IMR-90 (cell line): ENCODE results near the gene CES3. TPM values are rescaled to one million over a fixed set of nuclear protein-coding genes. Genes with fewer than 3 reads are reported as not detected.

ENCODE experiments used
- ATAC-seq: fragments of 200-7000 bp; cut with Tn5 transposase; 2 replicates; pipeline ENCODE4 v1.9.1; 2020; ENCODE audit warnings: low read depth, mild to moderate bottlenecking, moderate library complexity
- BruUV-seq: library from RNA; stranded (reverse); fragments of 400-500 nt; replicated peaks from 2 replicates; lab custom pipeline; 2021; lab: Mats Ljungman, UMichigan
- CTCF ChIA-PET: fragments of 300-600 bp; formaldehyde crosslinking; extraction: SDS; loops from one replicate; lab custom pipeline; 2021; ENCODE audit warnings: antibody characterized with exemption; lab: Yijun Ruan, JAX
- POLR2A ChIA-PET: fragments of 300-600 bp; sonication (Branson Sonifier 250); formaldehyde crosslinking; loops from one replicate; lab custom pipeline; 2022; ENCODE audit warnings: antibody characterized with exemption; ENCODE audit not compliant: unreplicated experiment; lab: Charles Lee
- DNase-seq: peaks from one replicate; pipeline ENCODE4 v3.0.0; 2013
- H2AFZ ChIP-seq: replicated peaks from 2 replicates; pipeline ENCODE3; 2013; ENCODE audit warnings: low read length, mild to moderate bottlenecking; ENCODE audit not compliant: poor library complexity
- H2AK5ac ChIP-seq: 2 replicates; pipeline ENCODE4 v1.6.1; 2013; ENCODE audit warnings: low read depth, low read length, inconsistent platforms
- H2AK9ac ChIP-seq: replicated peaks from 2 replicates; pipeline ENCODE3; 2013; ENCODE audit warnings: mild to moderate bottlenecking, low read depth, low read length, moderate library complexity; ENCODE audit not compliant: poor library complexity
- H2BK120ac ChIP-seq: 2 replicates; pipeline ENCODE4 v1.6.1; 2013; ENCODE audit warnings: low read depth, low read length, inconsistent platforms
- H2BK15ac ChIP-seq: 3 replicates; pipeline ENCODE4 v1.6.1; 2013; ENCODE audit warnings: low read depth, low read length, inconsistent platforms
- H2BK20ac ChIP-seq: 2 replicates; pipeline ENCODE4 v1.6.1; 2013; ENCODE audit warnings: low read depth, mild to moderate bottlenecking, inconsistent platforms, low read length, moderate library complexity
- H2BK5ac ChIP-seq: 2 replicates; pipeline ENCODE4 v1.6.1; 2013; ENCODE audit warnings: mild to moderate bottlenecking, low read depth, low read length, inconsistent platforms; ENCODE audit not compliant: poor library complexity, severe bottlenecking
- H3K14ac ChIP-seq: replicated peaks from 2 replicates; pipeline ENCODE4 v1.6.1; 2013; ENCODE audit warnings: low read depth, low read length, inconsistent platforms
- H3K18ac ChIP-seq: 2 replicates; pipeline ENCODE4 v1.6.1; 2013; ENCODE audit warnings: low read depth, low read length, control low read depth
- H3K23ac ChIP-seq: 2 replicates; pipeline ENCODE4 v1.6.1; 2013; ENCODE audit warnings: low read depth, low read length, inconsistent platforms
- H3K27ac ChIP-seq: 2 replicates; pipeline ENCODE4 v1.5.1; 2013; ENCODE audit warnings: mild to moderate bottlenecking, control low read depth, low read length; ENCODE audit not compliant: insufficient read depth
- H3K27me3 ChIP-seq: 2 replicates; pipeline ENCODE4 v1.6.1; 2013; ENCODE audit warnings: low read length; ENCODE audit not compliant: control insufficient read depth, insufficient read depth
- H3K36me3 ChIP-seq: 2 replicates; pipeline ENCODE4 v1.6.1; 2013; ENCODE audit warnings: low read length, mixed read lengths; ENCODE audit not compliant: control insufficient read depth, insufficient read depth
- H3K4ac ChIP-seq: 2 replicates; pipeline ENCODE4 v1.6.1; 2013; ENCODE audit warnings: low read depth, low read length, inconsistent platforms
- H3K4me1 ChIP-seq: 2 replicates; pipeline ENCODE4 v1.6.1; 2013; ENCODE audit warnings: low read length, mixed read lengths; ENCODE audit not compliant: control insufficient read depth, insufficient read depth
- H3K4me2 ChIP-seq: 2 replicates; pipeline ENCODE4 v1.6.1; 2013; ENCODE audit warnings: low read depth, mild to moderate bottlenecking, control low read depth, low read length, moderate library complexity
- H3K4me3 ChIP-seq: 2 replicates; pipeline ENCODE4 v1.5.1; 2013; ENCODE audit warnings: low read depth, mild to moderate bottlenecking, control low read depth, low read length, moderate library complexity; ENCODE audit not compliant: insufficient read depth
- H3K56ac ChIP-seq: 2 replicates; pipeline ENCODE4 v1.6.1; 2013; ENCODE audit warnings: low read length, inconsistent platforms; ENCODE audit not compliant: insufficient read depth; ENCODE audit errors: extremely low read depth
- H3K79me1 ChIP-seq, 2 experiments: 2 replicates each; pipeline ENCODE4 v1.6.1; 2013; ENCODE audit warnings: low read length in 2 of 2, inconsistent platforms in 1 of 2, low read depth in 1 of 2
- H3K9ac ChIP-seq: 2 replicates; pipeline ENCODE4 v1.6.1; 2013; ENCODE audit warnings: low read depth, low read length, control low read depth
- H3K9me1 ChIP-seq: 2 replicates; pipeline ENCODE4 v1.6.1; 2013; ENCODE audit warnings: low read length, inconsistent platforms; ENCODE audit not compliant: insufficient read depth
- H3K9me3 ChIP-seq: 2 replicates; pipeline ENCODE4 v1.6.1; 2013; ENCODE audit warnings: low read length; ENCODE audit not compliant: control insufficient read depth, insufficient read depth
- H4K20me1 ChIP-seq: 2 replicates; pipeline ENCODE4 v1.6.1; 2013; ENCODE audit warnings: low read length, inconsistent platforms; ENCODE audit not compliant: insufficient read depth
- H4K5ac ChIP-seq: 2 replicates; pipeline ENCODE4 v1.6.1; 2013; ENCODE audit warnings: mild to moderate bottlenecking, low read depth, low read length, control low read depth
- H4K8ac ChIP-seq, 2 experiments: 2 replicates each; pipeline ENCODE4 v1.6.1; 2013; ENCODE audit warnings: low read depth in 2 of 2, low read length in 2 of 2, control low read depth in 1 of 2, inconsistent platforms in 1 of 2
- H4K91ac ChIP-seq: 2 replicates; pipeline ENCODE4 v1.6.1; 2013; ENCODE audit warnings: low read depth, low read length, inconsistent platforms; ENCODE audit not compliant: insufficient read depth
- BHLHE40 ChIP-seq: fragments of 150-350 bp; IDR thresholded peaks from 2 replicates; pipeline ENCODE4 v1.6.1; 2016; ENCODE audit warnings: mild to moderate bottlenecking, low read depth, low read length
- CEBPB ChIP-seq: IDR thresholded peaks from 2 replicates; pipeline ENCODE4 v1.6.1; 2012; ENCODE audit warnings: low read depth, low read length, improper control_type of control experiment
- CHD1 ChIP-seq: IDR thresholded peaks from 2 replicates; pipeline ENCODE4 v1.6.1; 2012; ENCODE audit warnings: low read depth, low read length, improper control_type of control experiment
- CTCF ChIP-seq: conservative IDR thresholded peaks from 2 replicates; pipeline ENCODE4 v1.5.1; 2012; ENCODE audit warnings: mild to moderate bottlenecking, low read depth, low read length, improper control_type of control experiment
- ELK1 ChIP-seq: fragments of 150-350 bp; IDR thresholded peaks from 2 replicates; pipeline ENCODE4 v1.6.1; 2016; ENCODE audit warnings: low read depth, mild to moderate bottlenecking, low read length, moderate library complexity, borderline replicate concordance
- FOS ChIP-seq: fragments of 150-350 bp; IDR thresholded peaks from 2 replicates; pipeline ENCODE4 v1.6.1; 2016; ENCODE audit warnings: low read depth, low read length
- MAZ ChIP-seq: IDR thresholded peaks from 2 replicates; pipeline ENCODE4 v1.6.1; 2012; ENCODE audit warnings: low read depth, mild to moderate bottlenecking, low read length, improper control_type of control experiment, moderate library complexity, borderline replicate concordance
- MXI1 ChIP-seq: IDR thresholded peaks from 2 replicates; pipeline ENCODE4 v1.6.1; 2012; ENCODE audit warnings: low read depth, mild to moderate bottlenecking, low read length, moderate library complexity, borderline replicate concordance
- NFE2L2 ChIP-seq: fragments of 150-350 bp; IDR thresholded peaks from 2 replicates; pipeline ENCODE4 v1.6.1; 2016; ENCODE audit warnings: low read depth, mild to moderate bottlenecking, low read length
- POLR2A ChIP-seq: IDR thresholded peaks from 2 replicates; pipeline ENCODE4 v1.6.1; 2012; ENCODE audit warnings: mild to moderate bottlenecking, low read depth, low read length
- RAD21 ChIP-seq: IDR thresholded peaks from 2 replicates; pipeline ENCODE4 v1.6.1; 2012; ENCODE audit warnings: low read length, improper control_type of control experiment
- RCOR1 ChIP-seq: IDR thresholded peaks from 2 replicates; pipeline ENCODE4 v1.6.1; 2012; ENCODE audit warnings: mild to moderate bottlenecking, low read length, improper control_type of control experiment; ENCODE audit not compliant: insufficient replicate concordance
- RFX5 ChIP-seq: IDR thresholded peaks from 2 replicates; pipeline ENCODE4 v1.8.0; 2012; ENCODE audit warnings: low read depth, mild to moderate bottlenecking, low read length, moderate library complexity
- SMC3 ChIP-seq: fragments of 150-350 bp; IDR thresholded peaks from 2 replicates; pipeline ENCODE4 v1.6.1; 2016; ENCODE audit warnings: low read depth, mild to moderate bottlenecking, antibody characterized with exemption, low read length, moderate library complexity
- USF2 ChIP-seq: fragments of 150-350 bp; IDR thresholded peaks from 2 replicates; pipeline ENCODE4 v1.6.1; 2017; ENCODE audit warnings: mild to moderate bottlenecking, antibody characterized with exemption, low read length, low read depth
- WGBS, 2 experiments: methylation state at CpG; one replicate each; pipeline versions ENCODE4 v1.1.5 to v1.1.7; 2013; ENCODE audit warnings: missing lambda C conversion rate in 2 of 2; ENCODE audit not compliant: insufficient read length in 1 of 2; ENCODE audit errors: extremely low coverage in 2 of 2; 5-methylcytosine and 5-hydroxymethylcytosine counted together
- dilution Hi-C: fragments of 300-500 bp; cut with HindIII; formaldehyde crosslinking; loops from one replicate; pipeline ENCODE4 v1.14.3; 2018; ENCODE audit warnings: low sequenced_read_pairs; ENCODE audit not compliant: unreplicated experiment
- in situ Hi-C: fragments of 300-500 bp; cut with MboI; formaldehyde crosslinking; loops from 3 replicates; pipeline ENCODE4 v1.14.3; 2019; ENCODE audit warnings: low sequenced_read_pairs, inconsistent platforms, mixed read lengths
- intact Hi-C: fragments of 100-400 bp; cut with micrococcal nuclease; formaldehyde crosslinking; loops from 2 replicates; pipeline ENCODE4 v1.10.0; 2022
- polyA plus RNA-seq, 3 experiments: library from polyadenylated mRNA; depleted of rRNA; stranded (reverse); fragments of >200 nt; gene quantifications; 2 replicates each; pipeline ENCODE4 v1.2.3, GENCODE V29; 2012; ENCODE audit warnings: low replicate concordance in 1 of 3
- total RNA-seq: library from RNA; depleted of rRNA; stranded (reverse); fragments of >200 nt; gene quantifications from 2 replicates; pipeline ENCODE4 v1.2.3, GENCODE V29; 2012

The CES3 gene
- total and polyA plus RNA-seq, 2 of the 4 experiments (the other 2 are of a cell fraction) = 0.03 TPM; not detected in 1

- peaks cover 43% of the 10 kb centered on the region for H3K27me3 ChIP-seq
- H3K9me1 ChIP-seq = no peaks in the 10 kb centered on the region
- no peaks in the 10 kb centered on the region for H3K9me3 ChIP-seq
- no peak within 1 kb of the TSS for H3K4me3 ChIP-seq
- no peak within 1 kb of the TSS for H3K56ac ChIP-seq
- BruUV-seq = no TSS peak
- ChIA-PET POLR2A (no interaction called here), CTCF (interaction anchor here (1.4 kb wide), 2 partner anchors 9 to 10 kb away, joined by 3 to 4 read pairs; no protein-coding TSS in a partner anchor)
- dilution Hi-C loops (no loop called here), intact Hi-C loops (no loop called here), in situ Hi-C loops (no loop called here)
- H3K23ac ChIP-seq = no peak within 1 kb of the TSS
- H3K9ac ChIP-seq = no peak within 1 kb of the TSS
- H4K91ac ChIP-seq = no peak within 1 kb of the TSS
- no peaks in the 10 kb centered on the region for H3K79me1 ChIP-seq
- peak within 1 kb of the TSS; percentile 7; the same call in 1 of the 2 replicates for H2AK5ac ChIP-seq
- H4K5ac ChIP-seq = no peak within 1 kb of the TSS
- H2AK9ac ChIP-seq = peak within 1 kb of the TSS; percentile 82
- H2BK15ac ChIP-seq = no peak within 1 kb of the TSS
- H3K36me3 ChIP-seq = no peaks in the 10 kb centered on the region
- H2AFZ ChIP-seq = no peak within 1 kb of the TSS
- H4K8ac ChIP-seq = no peak within 1 kb of the TSS
- H3K4me1 ChIP-seq = peaks cover 3% of the 10 kb centered on the region
- H3K14ac ChIP-seq = no peak within 1 kb of the TSS
- no peak for DNase-seq
- WGBS, 2 experiments = no CpG with 5 or more reads among the region's 7 CpGs
- no peak within 1 kb of the TSS for H3K4me2 ChIP-seq
- H4K20me1 ChIP-seq = no peaks in the 10 kb centered on the region
- no peak within 1 kb of the TSS for H3K18ac ChIP-seq
- ATAC-seq = no peak
- no peak within 1 kb of the TSS for H2BK5ac ChIP-seq
- H3K4ac ChIP-seq = no peak within 1 kb of the TSS
- H2BK20ac ChIP-seq = no peak within 1 kb of the TSS
- TF ChIP-seq MAZ = no peak
- no peak for TF ChIP-seq RFX5
- no peak for TF ChIP-seq BHLHE40
- no peak for TF ChIP-seq MXI1
- no peak for TF ChIP-seq POLR2A
- TF ChIP-seq USF2 = no peak
- TF ChIP-seq RCOR1 = no peak
- no peak for TF ChIP-seq FOS
- no peak for TF ChIP-seq CEBPB
- TF ChIP-seq RAD21 = no peak
- TF ChIP-seq CTCF = no peak
- TF ChIP-seq NFE2L2 = no peak
- no peak for TF ChIP-seq CHD1
- no peak for TF ChIP-seq SMC3
- TF ChIP-seq ELK1 = no peak
- no peak within 1 kb of the TSS for H3K27ac ChIP-seq
- H2BK120ac ChIP-seq = no peak within 1 kb of the TSS
Observed at GRCh38 chr16:66918803-66919568, 42.1 kb upstream of the CES3 start, which contains the start of gene CDH16. Gene CDH16 (minus strand): TSS chr16:66918885. CDS start chr16:66918065, 820 bp downstream.
